LNCaP clone FGC (cell line): ENCODE results near the gene TEKT2.

Experiments used
- DNase-seq: peaks from one replicate; pipeline ENCODE4 v3.0.0-alpha.2; 2011; ENCODE audit warnings: low read depth
- H3K4me3 ChIP-seq: 2 replicates; pipeline ENCODE4 v1.5.1; 2011; ENCODE audit warnings: mild to moderate bottlenecking, low read depth, low read length, control low read depth
- TF ChIP-seq, protein P1 (sequence below): IDR thresholded peaks from 2 replicates; pipeline ENCODE4 v1.5.1; 2012; ENCODE audit warnings: mild to moderate bottlenecking; ENCODE audit not compliant: control insufficient read depth, insufficient read depth; ENCODE audit errors: extremely low read depth

The TEKT2 gene

DNA sequence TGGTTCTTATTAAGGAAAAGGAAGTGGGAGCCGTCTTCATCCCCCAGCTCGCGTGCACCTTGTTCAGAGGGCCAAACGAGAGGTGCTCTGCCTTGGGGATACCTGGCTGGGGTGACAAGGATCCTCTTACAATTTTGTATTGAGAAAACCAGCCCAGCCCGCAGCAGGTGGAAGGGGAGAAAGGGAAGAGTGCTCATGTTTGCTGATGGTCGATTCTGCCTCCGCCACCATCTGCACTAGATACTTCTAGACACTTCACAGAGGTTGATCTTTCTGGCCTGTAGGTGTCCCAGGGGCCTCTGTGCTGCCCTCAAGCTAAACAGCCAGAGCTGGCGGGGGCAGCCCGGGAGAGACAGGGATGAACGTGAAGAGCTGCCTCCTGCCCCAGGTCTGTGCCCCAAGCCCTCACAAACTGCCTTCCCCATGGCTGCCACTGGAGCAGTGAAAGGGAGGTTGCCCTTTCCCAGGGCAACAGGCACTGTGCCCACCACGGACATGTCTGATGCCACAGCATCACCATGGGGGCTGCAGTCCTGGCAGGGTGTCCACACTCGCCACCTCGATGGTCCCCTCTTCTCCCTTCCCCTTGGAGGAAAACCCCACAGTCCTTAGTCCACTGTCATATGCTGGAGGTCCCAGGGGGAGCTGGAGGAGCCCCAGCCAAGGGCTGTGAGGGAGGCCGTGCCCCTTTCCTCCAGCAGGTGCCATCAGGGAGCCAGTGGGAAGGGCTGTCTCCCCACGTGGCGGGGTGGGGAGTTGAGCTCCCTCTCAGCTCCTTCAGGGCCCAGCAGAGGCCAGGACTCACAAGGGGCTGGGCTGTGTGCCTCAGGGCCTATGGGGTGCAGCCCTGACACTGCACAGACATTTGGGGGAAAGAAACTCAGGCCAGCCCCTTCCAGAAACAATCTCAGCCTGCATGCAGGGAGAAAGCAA is 12.9 kb downstream of the TEKT2 start:
- no peak for DNase-seq
- no peak overlapping the region for H3K4me3 ChIP-seq
- TF ChIP-seq, protein P1, sequence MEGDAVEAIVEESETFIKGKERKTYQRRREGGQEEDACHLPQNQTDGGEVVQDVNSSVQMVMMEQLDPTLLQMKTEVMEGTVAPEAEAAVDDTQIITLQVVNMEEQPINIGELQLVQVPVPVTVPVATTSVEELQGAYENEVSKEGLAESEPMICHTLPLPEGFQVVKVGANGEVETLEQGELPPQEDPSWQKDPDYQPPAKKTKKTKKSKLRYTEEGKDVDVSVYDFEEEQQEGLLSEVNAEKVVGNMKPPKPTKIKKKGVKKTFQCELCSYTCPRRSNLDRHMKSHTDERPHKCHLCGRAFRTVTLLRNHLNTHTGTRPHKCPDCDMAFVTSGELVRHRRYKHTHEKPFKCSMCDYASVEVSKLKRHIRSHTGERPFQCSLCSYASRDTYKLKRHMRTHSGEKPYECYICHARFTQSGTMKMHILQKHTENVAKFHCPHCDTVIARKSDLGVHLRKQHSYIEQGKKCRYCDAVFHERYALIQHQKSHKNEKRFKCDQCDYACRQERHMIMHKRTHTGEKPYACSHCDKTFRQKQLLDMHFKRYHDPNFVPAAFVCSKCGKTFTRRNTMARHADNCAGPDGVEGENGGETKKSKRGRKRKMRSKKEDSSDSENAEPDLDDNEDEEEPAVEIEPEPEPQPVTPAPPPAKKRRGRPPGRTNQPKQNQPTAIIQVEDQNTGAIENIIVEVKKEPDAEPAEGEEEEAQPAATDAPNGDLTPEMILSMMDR: no peak

DNA sequence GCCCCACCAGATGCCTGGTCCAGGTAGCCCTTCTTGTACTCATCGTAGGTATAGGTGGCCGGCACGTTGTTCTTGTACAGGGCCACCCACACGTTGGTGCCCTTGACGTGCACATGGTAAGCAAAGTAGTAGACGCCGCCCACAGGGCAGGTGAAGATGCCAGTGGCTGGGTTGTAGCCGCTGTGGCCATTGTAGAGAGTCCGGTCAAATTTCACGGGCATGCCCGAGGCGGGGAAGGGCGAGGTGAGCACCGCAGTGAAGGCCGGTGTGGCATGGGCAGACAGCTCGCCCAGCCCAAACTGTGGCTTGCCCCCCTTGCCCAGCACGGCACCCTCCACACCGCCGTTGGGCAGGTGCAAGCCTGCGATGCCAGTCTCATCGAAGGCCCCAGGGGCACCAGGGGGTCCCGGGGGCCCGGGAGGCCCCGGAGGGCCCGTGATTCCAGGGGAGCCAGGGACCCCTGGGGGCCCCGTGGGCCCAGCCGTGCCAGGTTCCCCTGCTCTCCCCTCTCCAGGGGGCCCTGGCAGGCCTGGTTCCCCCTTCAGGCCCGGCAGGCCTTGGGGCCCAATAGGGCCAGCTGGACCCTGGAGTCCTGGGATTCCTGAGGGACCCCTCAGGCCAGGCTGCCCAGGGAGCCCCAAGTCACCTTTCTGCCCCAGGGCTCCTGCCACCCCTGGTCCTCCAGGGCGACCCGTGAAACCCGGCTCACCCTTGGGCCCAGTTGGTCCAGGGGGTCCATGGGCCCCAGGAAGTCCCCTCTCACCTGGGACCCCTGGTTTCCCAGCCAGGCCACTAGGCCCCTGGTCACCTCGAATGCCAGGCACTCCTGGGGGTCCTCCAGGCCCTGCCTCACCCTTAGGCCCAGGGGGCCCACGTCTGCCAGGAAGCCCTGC is 14.0 kb downstream of the TEKT2 start:
- H3K4me3 ChIP-seq: no peak overlapping the region
- no peak for DNase-seq
- TF ChIP-seq, protein P1: no peak

DNA sequence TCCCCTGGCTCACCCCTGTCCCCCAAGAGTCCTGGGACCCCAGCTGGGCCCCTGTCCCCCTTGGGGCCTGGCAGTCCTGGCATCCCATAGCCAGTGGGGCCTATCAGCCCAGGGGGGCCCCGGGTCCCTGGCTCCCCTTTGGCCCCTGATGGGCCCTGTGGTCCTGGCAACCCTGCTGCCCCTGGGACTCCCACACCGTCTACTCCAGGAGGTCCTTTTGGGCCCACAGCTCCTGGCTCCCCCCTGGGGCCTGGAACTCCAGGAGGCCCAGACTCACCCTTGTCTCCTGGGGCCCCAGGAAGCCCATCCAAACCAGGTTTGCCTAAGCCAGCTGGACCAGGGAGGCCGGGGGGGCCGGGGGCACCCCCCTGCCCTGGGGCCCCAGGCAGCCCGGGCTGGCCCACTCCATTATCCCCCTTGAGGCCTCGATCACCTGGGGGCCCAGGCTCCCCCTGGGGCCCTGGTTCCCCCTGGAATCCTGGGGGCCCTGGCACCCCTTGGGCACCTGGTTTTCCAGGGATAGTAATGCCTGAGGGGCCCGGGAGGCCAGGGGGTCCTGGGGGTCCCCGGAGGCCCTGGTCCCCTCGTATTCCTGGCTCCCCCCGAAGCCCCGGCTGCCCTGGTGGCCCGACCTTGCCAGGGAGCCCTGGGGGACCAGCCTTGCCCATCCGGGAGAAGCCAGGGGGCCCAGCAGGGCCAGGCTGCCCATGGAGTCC is 14.9 kb downstream of the TEKT2 start:
- TF ChIP-seq, protein P1: no peak
- H3K4me3 ChIP-seq: no peak overlapping the region
- DNase-seq: no peak

DNA sequence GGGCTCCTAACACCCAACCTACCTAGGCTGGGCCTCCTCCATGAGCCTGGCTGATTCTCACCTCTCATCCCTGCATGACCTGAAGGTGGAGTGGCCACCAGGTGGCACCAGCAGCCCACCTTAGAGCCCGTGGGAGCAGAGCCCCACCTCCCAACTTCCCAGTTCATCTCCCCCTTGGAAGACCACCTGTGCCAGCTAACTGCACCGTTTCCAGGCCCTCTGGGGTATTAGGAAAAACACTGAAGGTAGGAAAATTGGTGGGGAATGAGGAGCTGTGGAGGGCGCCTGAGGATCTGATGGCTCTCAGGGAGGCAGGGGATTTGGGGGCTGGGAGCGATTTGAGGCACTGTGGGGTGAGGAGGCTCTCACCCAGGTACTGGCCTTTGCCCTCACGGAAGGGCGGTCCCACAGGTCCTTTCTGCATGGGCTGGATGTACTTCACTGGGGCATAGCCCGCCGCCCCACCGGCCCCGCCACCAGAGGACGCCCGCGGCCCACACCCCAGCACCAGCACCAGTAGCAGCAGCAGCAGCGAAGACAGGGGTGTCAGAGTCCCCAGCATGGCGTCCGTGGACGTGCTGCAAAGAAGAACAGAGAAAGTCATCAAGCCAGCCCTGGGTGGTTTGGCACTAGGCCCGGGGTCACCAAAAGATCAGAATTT is 15.9 kb downstream of the TEKT2 start:
- no peak overlapping the region for H3K4me3 ChIP-seq
- TF ChIP-seq, protein P1: peak; percentile 91
- peak; percentile 21 for DNase-seq

DNA sequence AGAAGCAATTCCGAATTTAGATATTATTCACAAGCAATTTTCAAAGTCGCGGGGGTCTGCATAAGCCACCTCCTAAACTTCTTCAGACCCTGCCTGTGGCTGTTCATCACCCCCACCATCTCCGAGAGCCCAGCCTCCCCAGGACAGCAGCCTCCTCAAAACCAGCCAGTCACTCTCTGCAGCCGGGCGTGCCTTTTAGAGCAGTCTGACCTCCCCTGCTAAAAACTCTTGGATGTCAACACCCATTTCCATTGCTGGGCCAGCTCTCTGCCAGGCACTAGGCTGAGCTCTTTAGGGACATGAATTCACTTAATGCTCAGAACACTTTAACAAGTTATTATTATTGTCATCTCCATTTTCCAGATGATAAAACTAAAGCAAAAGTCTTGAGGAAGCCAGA is 16.5 kb downstream of the TEKT2 start:
- no peak overlapping the region for H3K4me3 ChIP-seq
- DNase-seq: no peak
- TF ChIP-seq, protein P1: no peak

DNA sequence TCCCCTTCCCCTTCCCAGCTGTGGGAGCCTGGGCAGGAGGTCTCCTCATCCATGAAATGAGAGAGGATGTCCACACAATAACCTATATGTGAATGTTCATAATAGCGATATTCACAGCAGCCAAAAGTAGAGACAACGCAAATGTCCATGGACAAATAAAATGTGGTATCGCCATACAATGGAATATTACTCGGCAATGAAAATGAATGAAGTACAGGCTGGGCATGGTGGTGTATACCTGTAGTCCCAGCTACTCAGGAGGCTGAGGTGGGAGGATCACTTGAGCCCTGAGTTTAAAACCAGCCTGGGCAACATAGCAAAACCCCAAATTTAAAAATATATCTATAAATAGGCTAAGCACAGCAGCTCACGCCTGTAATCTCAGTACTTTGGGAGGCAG is 17.7 kb downstream of the TEKT2 start:
- no peak overlapping the region for H3K4me3 ChIP-seq
- TF ChIP-seq, protein P1: no peak
- no peak for DNase-seq
